Measurements from ENCODE around the gene RAD51. TPM values are rescaled to one million over a fixed set of nuclear protein-coding genes. Genes with fewer than 3 reads are reported as not detected.

The RAD51 gene
- total RNA-seq, 1 experiment from 2014 or later: 14.5 TPM

DNA sequence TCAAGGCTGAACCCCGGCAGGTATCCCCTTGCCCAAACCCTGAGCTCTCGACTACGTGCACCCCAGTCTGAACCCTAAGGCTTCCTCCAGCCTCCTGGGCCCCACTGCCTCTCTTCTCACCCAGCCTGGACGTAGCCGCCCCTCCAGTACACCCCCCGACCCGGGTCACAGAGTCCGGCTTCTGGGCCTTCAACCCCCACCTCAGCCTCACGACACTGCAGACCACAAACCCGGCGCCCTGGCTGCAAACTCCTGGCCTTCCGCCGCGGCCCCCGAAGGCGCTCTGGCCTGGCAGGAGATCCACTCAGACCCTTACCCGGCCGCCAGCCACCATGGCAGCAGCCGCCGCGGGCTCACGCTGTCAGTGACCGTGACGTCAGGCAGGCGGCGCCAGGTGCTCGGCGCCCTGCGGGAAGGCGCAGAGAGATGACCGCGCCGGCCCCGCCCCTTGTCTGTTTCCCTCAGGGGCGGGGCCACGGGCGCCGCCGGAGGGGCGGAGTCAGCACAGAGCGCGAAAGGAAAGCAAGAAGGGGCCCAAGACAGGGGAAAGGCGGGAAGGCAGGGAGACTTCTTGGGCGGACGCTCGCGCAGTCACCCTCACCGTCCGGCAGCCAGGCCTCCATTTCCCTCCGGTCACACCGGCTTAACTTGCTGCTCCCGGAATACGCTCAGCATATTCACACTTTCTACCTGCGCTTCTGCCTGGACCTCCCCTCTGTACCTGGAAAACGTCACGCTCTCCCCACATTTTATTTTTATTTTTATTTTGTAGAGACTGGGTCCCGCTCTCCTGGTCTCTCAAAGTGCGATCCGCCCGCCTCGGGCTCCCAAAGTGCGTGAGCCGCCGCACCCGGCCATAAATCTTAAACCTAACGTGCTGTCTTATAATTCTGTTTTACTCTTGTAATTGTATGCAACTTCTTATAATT lies 60.2 kb downstream of the RAD51 start, which contains the start of gene RMDN3:
Gene RMDN3 (minus strand): TSS at position 372 of the 929 bp plus-strand sequence. CDS start 471 bp downstream, outside the sequence.
- DNase-seq: peak; percentile 90
- Mint-ChIP-seq H3K9me3 (ENCODE audit: low read depth, unreplicated experiment) (no peaks in the 10 kb centered on the region), H3K27me3 (ENCODE audit: unreplicated experiment) (no peaks in the 10 kb centered on the region), H3K36me3 (ENCODE audit: insufficient read depth, unreplicated experiment) (peaks cover 25% of the 10 kb centered on the region), H3K27ac (ENCODE audit: unreplicated experiment) (peak within 1 kb of the TSS; percentile 53), H3K4me1 (ENCODE audit: low read depth, unreplicated experiment) (no peaks in the 10 kb centered on the region), H3K4me3 (ENCODE audit: low read depth, unreplicated experiment) (peak within 1 kb of the TSS; percentile 93)
- TSS peak; percentile 92 for BruUV-seq (replicated peaks)
- TF ChIP-seq, protein P1, sequence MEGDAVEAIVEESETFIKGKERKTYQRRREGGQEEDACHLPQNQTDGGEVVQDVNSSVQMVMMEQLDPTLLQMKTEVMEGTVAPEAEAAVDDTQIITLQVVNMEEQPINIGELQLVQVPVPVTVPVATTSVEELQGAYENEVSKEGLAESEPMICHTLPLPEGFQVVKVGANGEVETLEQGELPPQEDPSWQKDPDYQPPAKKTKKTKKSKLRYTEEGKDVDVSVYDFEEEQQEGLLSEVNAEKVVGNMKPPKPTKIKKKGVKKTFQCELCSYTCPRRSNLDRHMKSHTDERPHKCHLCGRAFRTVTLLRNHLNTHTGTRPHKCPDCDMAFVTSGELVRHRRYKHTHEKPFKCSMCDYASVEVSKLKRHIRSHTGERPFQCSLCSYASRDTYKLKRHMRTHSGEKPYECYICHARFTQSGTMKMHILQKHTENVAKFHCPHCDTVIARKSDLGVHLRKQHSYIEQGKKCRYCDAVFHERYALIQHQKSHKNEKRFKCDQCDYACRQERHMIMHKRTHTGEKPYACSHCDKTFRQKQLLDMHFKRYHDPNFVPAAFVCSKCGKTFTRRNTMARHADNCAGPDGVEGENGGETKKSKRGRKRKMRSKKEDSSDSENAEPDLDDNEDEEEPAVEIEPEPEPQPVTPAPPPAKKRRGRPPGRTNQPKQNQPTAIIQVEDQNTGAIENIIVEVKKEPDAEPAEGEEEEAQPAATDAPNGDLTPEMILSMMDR (IDR thresholded peaks at IDR 0.05; ENCODE audit: unreplicated experiment): no peak
- CTCF ChIA-PET: no interaction called here
- intact Hi-C loops (cut with micrococcal nuclease; ENCODE audit: unreplicated experiment): no loop called here

DNA sequence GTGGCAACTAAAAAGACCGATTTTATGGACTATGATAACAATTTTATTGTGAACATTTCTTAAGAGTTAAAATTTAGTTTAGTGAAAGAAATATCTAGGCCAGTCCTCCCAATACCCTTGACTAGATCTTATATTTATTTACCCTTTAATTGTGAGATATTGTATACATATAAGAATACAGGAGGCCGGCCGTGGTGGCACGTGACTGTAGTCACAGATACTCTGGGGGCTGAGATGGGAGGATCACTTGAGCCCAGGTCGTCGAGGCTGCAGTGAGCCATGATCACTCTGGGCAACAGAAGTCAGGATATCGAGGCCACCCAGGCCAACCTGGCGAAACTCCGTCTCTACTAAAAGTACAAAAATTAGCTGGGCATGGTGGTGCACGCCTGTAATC lies 60.8 kb downstream of the RAD51 start:
- Mint-ChIP-seq H3K4me1 (ENCODE audit: low read depth, unreplicated experiment) (no peaks in the 10 kb centered on the region), H3K9me3 (ENCODE audit: low read depth, unreplicated experiment) (no peaks in the 10 kb centered on the region), H3K36me3 (ENCODE audit: insufficient read depth, unreplicated experiment) (peaks cover 24% of the 10 kb centered on the region), H3K27me3 (ENCODE audit: unreplicated experiment) (no peaks in the 10 kb centered on the region), H3K4me3 (ENCODE audit: low read depth, unreplicated experiment) (peak overlapping the region; percentile 93), H3K27ac (ENCODE audit: unreplicated experiment) (peak overlapping the region; percentile 53)
- intact Hi-C loops (cut with micrococcal nuclease; ENCODE audit: unreplicated experiment): no loop called here
- TF ChIP-seq, protein P1 (IDR thresholded peaks at IDR 0.05; ENCODE audit: unreplicated experiment): no peak
- BruUV-seq (replicated peaks): no TSS peak
- no peak for DNase-seq
- CTCF ChIA-PET: no interaction called here

DNA sequence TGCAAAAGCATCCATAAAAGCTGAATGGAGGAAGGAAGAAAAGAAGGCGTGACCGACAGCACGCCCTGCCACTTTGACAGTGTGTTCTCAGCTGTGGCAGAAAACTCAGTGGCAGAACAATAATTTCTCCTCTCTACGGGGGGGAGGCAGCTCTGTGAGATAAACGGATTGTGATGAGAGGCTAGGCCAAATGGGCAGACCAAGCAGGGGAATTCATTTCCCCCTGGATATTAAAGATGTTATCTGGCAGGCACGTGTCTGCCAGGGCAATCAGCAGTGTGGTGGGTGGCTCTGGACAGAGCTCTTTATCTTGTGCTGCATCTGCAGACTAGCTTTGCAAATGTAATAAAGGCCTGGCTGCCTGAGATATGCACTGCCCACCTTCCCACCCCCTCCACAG lies 62.0 kb downstream of the RAD51 start:
- Mint-ChIP-seq H3K27ac (ENCODE audit: unreplicated experiment) (no peak overlapping the region), H3K4me3 (ENCODE audit: low read depth, unreplicated experiment) (no peak overlapping the region), H3K36me3 (ENCODE audit: insufficient read depth, unreplicated experiment) (peaks cover 17% of the 10 kb centered on the region), H3K27me3 (ENCODE audit: unreplicated experiment) (no peaks in the 10 kb centered on the region), H3K9me3 (ENCODE audit: low read depth, unreplicated experiment) (no peaks in the 10 kb centered on the region), H3K4me1 (ENCODE audit: low read depth, unreplicated experiment) (no peaks in the 10 kb centered on the region)
- intact Hi-C loops (cut with micrococcal nuclease; ENCODE audit: unreplicated experiment): no loop called here
- CTCF ChIA-PET: interaction anchor here (0.6 kb wide), 1 partner anchor 8 kb away, joined by 3 read pairs; no protein-coding TSS in a partner anchor
- no peak for DNase-seq
- no TSS peak for BruUV-seq (replicated peaks)
- TF ChIP-seq, protein P1 (IDR thresholded peaks at IDR 0.05; ENCODE audit: unreplicated experiment): no peak

DNA sequence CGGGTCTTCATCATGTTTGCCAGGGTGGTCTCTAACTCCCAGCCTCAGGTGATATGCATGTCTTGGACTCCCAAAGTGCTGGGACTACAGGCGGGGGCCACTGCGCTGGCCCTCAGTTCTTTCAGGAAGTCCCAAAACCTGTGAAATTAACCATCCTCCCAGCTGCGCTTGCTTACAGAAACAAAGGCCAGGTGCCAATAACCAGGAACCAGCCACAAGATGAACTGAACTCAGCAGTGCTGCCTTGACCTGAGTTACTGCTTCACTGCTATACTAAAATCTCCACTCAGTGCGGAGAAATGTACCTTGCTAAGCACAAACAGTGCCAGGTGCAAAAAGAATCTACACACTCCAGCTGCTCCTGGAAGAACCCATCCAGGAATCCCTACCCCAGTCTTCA lies 65.0 kb downstream of the RAD51 start:
- Mint-ChIP-seq H3K4me3 (ENCODE audit: low read depth, unreplicated experiment) (no peak overlapping the region), H3K27me3 (ENCODE audit: unreplicated experiment) (no peaks in the 10 kb centered on the region), H3K9me3 (ENCODE audit: low read depth, unreplicated experiment) (no peaks in the 10 kb centered on the region), H3K36me3 (ENCODE audit: insufficient read depth, unreplicated experiment) (peaks cover 21% of the 10 kb centered on the region), H3K27ac (ENCODE audit: unreplicated experiment) (no peak overlapping the region), H3K4me1 (ENCODE audit: low read depth, unreplicated experiment) (no peaks in the 10 kb centered on the region)
- TF ChIP-seq, protein P1 (IDR thresholded peaks at IDR 0.05; ENCODE audit: unreplicated experiment): no peak
- DNase-seq: no peak
- CTCF ChIA-PET: no interaction called here
- intact Hi-C loops (cut with micrococcal nuclease; ENCODE audit: unreplicated experiment): no loop called here
- BruUV-seq (replicated peaks): no TSS peak

Data from Calu3 (cell line).